ENCODE measurements around the gene CAPN10. TPM values are rescaled to one million over a fixed set of nuclear protein-coding genes. Genes with fewer than 3 reads are reported as not detected.

Gene CAPN10
- total RNA-seq, 4 donors from 2014 or later, result 28.0 to 66.3 (median 54.8) TPM

GRCh38 chr2:240603081-240603835 is 16.7 kb downstream of the CAPN10 start:
- Histone ChIP-seq H3K4me1 (peaks cover 0 to 14% (median 3%) of the 10 kb centered on the region in 4 donors), H3K27me3 (no peaks in the 10 kb centered on the region), H3K9me3 (no peaks in the 10 kb centered on the region), H3K27ac (no peak overlapping the region), H3K36me3 (peaks cover 0 to 47% (median 6%) of the 10 kb centered on the region in 3 donors), H3K4me3 (no peak overlapping the region)
- 87 to 88% methylated on average over 14 to 21 of the region's 22 CpGs for WGBS, 2 donors
- TF ChIP-seq CTCF (IDR thresholded peaks at IDR 0.05) (no peak), EP300 (IDR thresholded peaks at IDR 0.05) (no peak), POLR2A (IDR thresholded peaks at IDR 0.05) (no peak)
- DNase-seq (ENCODE audit: low spot score in 2 of 2), result no peak

- peak overlapping the region in 2 of 4 donors; percentile 54 to 69 for H3K27ac ChIP-seq
- 85 to 90% methylated on average over 8 to 10 of the region's 10 CpGs for WGBS, 2 donors
Observed at GRCh38 chr2:240603846-240604245, 17.3 kb downstream of the CAPN10 start.

GRCh38 chr2:240604291-240604938 is 17.9 kb downstream of the CAPN10 start:
- H3K36me3 ChIP-seq, result peaks cover 0 to 35% (median 0%) of the 10 kb centered on the region in 3 donors
- no peaks in the 10 kb centered on the region for H3K9me3 ChIP-seq
- no peaks in the 10 kb centered on the region for H3K27me3 ChIP-seq
- TF ChIP-seq EP300 (IDR thresholded peaks at IDR 0.05) (peak in 1 of 2 donors; percentile 36), POLR2A (IDR thresholded peaks at IDR 0.05) (no peak), CTCF (IDR thresholded peaks at IDR 0.05) (peak; percentile 55 to 79 (median 72))
- H3K4me1 ChIP-seq, result peaks cover 0 to 14% (median 3%) of the 10 kb centered on the region in 4 donors
- H3K4me3 ChIP-seq, result no peak overlapping the region
- DNase-seq (ENCODE audit: low spot score in 2 of 2), result peak; percentile 42 to 74
- WGBS, 2 donors, result 32 to 34% methylated on average over 9 to 11 of the region's 11 CpGs
- peak overlapping the region in 2 of 4 donors; percentile 54 to 69 for H3K27ac ChIP-seq

More at GRCh38 chr2:240603846-240604245, 17.3 kb downstream of the CAPN10 start:
- no peak for DNase-seq (ENCODE audit: low spot score in 2 of 2)
- Histone ChIP-seq H3K4me1 (peaks cover 0 to 14% (median 3%) of the 10 kb centered on the region in 4 donors), H3K27me3 (no peaks in the 10 kb centered on the region), H3K9me3 (no peaks in the 10 kb centered on the region), H3K4me3 (no peak overlapping the region), H3K36me3 (peaks cover 0 to 41% (median 0%) of the 10 kb centered on the region in 3 donors)
- TF ChIP-seq CTCF (IDR thresholded peaks at IDR 0.05), result no peak
- TF ChIP-seq POLR2A (IDR thresholded peaks at IDR 0.05), result no peak
- no peak for TF ChIP-seq EP300 (IDR thresholded peaks at IDR 0.05)

- 89% methylated on average over 16 to 19 of the region's 19 CpGs for WGBS, 2 donors
- Histone ChIP-seq H3K27me3 (no peaks in the 10 kb centered on the region), H3K4me3 (no peak overlapping the region), H3K36me3 (peaks cover 0 to 28% (median 0%) of the 10 kb centered on the region in 3 donors), H3K27ac (peak overlapping the region in 2 of 4 donors; percentile 54 to 69), H3K9me3 (no peaks in the 10 kb centered on the region), H3K4me1 (peaks cover 0 to 14% (median 3%) of the 10 kb centered on the region in 4 donors)
- TF ChIP-seq EP300 (IDR thresholded peaks at IDR 0.05) (no peak), POLR2A (IDR thresholded peaks at IDR 0.05) (no peak), CTCF (IDR thresholded peaks at IDR 0.05) (no peak)
- DNase-seq (ENCODE audit: low spot score in 2 of 2), result no peak
Observed at GRCh38 chr2:240604939-240605716, 18.6 kb downstream of the CAPN10 start.

All from tibial nerve (tissue), 4 donors.